Subcutaneous abdominal adipose tissue (tissue), 5 donors: ENCODE measurements around the gene FILIP1L.
"Not testable (repeated sequence)": the region's sequence is repeated elsewhere in the genome, so short reads cannot be mapped to it uniquely, and the experiment has no call there.

Source experiments
- H3K27ac ChIP-seq: one replicate; pipeline ENCODE4 v1.7.0; 2013; ENCODE audit warnings: low read depth, mild to moderate bottlenecking, inconsistent platforms, low read length, moderate library complexity
- H3K27me3 ChIP-seq, 5 donors: one replicate each; pipeline ENCODE4 v1.7.0; 2013; ENCODE audit warnings: low read length in 5 of 5, inconsistent platforms in 1 of 5; ENCODE audit not compliant: control insufficient read depth in 5 of 5, insufficient read depth in 4 of 5
- H3K36me3 ChIP-seq, 5 donors: one replicate each; pipeline ENCODE4 v1.7.0; 2013; ENCODE audit warnings: low read length in 5 of 5; ENCODE audit not compliant: control insufficient read depth in 5 of 5, insufficient read depth in 5 of 5
- H3K4me1 ChIP-seq, 5 donors: one replicate each; pipeline ENCODE4 v1.7.0; 2013; ENCODE audit warnings: low read length in 5 of 5, mild to moderate bottlenecking in 3 of 5, moderate library complexity in 1 of 5; ENCODE audit not compliant: control insufficient read depth in 5 of 5, insufficient read depth in 5 of 5
- H3K4me3 ChIP-seq, 5 donors: one replicate each; pipeline ENCODE4 v1.7.0; 2013; ENCODE audit warnings: low read length in 5 of 5, low read depth in 1 of 5
- H3K9ac ChIP-seq, 5 donors: one replicate each; pipeline ENCODE4 v1.7.0; 2013; ENCODE audit warnings: low read length in 5 of 5, mild to moderate bottlenecking in 4 of 5, moderate library complexity in 3 of 5
- H3K9me3 ChIP-seq, 5 donors: one replicate each; pipeline ENCODE4 v1.7.0; 2013; ENCODE audit warnings: low read length in 5 of 5; ENCODE audit not compliant: control insufficient read depth in 5 of 5
- donor health status: healthy.
- donor health status: healthy.
- donor health status: healthy.
- donor health status: healthy.
- donor health status: healthy.

Gene FILIP1L

DNA sequence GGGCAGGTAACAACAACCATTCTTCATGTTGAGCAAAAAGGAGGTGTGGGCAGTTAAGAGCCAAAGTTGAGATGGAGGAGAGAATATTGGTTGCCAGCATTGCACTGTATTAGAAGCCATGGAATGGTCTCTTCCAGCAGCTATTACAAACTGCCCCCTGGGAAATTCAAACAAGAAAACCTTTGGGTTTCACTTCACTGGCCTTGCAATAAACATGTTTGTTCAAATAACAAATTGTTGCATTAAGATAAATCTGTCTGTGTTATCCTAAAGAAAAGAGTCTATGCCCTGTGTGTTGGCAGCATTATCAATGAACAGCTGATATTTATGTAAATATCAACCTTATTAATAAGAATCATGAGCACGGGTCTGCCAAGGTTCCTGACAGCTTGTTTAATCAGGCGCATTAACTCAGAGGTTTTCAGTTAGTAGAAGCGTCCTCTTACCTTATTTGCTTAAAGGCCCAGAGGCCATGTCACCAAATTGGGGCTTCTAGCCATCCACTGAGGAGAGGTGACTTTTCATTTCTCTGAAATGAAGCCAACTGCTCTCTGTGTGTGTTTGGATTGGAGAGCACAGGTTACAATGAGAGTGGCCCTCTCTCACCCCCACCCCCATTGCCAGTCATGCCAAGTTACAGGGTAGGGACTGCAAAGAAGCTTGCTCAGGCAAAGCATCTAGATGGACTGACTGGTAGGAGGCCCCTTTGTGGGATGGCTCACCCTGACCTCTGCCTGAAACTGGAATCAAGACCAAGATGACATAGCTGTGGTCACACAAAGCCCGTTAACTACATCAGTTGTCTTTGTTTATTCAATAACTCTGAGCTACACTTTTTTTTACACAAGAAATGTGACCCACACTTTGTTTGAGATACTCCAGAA, 10.5 kb downstream of the FILIP1L start:
- H3K9me3 ChIP-seq = no peaks in the 10 kb centered on the region
- H3K27ac ChIP-seq = no peak overlapping the region
- peaks cover 3 to 44% (median 26%) of the 10 kb centered on the region in 5 donors for H3K4me1 ChIP-seq
- no peaks in the 10 kb centered on the region for H3K27me3 ChIP-seq
- no peaks in the 10 kb centered on the region for H3K36me3 ChIP-seq
- H3K9ac ChIP-seq = no peak overlapping the region
- no peak overlapping the region for H3K4me3 ChIP-seq

DNA sequence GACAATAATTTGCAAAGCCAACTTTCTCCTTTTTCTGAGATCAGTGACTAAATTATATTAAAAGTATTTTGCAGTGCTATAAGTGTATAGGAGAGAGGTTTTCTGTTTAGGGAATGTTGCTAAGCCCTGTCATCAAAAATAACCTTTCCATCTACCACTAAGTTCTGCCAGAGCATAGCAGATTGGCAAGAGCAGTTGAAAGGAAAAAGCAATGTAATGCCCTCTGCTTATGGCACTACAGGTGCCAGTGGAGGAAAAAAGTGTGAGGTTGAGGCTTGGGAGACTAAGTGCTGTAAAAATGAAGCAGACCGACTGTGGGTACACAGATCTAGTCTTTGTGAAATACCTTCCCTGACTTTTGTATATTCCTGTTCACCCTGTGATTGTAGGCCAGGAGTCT, 11.5 kb downstream of the FILIP1L start:
- Histone ChIP-seq H3K9me3 (no peaks in the 10 kb centered on the region), H3K27me3 (no peaks in the 10 kb centered on the region), H3K27ac (no peak overlapping the region), H3K9ac (no peak overlapping the region), H3K4me1 (peaks cover 4 to 50% (median 29%) of the 10 kb centered on the region in 5 donors), H3K4me3 (no peak overlapping the region), H3K36me3 (no peaks in the 10 kb centered on the region)

DNA sequence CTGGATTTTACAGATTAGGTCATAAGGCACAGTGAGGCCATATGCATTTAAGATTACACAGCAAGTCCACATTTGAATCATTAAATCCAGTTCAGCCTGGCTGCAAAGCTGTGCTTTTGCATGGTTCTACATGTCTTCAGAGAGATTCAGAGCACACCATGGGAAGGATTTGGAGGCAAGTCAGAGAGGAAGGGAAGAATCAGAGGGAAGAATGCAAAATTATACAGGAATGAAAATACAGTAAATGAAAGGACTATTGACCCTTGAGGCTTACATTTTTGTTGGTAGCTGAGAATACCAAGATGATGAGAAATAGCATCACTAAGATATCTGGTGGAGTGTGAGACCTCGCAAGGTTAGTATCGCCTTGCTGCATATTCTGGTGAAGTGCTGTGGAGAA, 13.9 kb downstream of the FILIP1L start:
- Histone ChIP-seq H3K9ac (no peak overlapping the region), H3K4me1 (peaks cover 4 to 39% (median 29%) of the 10 kb centered on the region in 5 donors), H3K27me3 (no peaks in the 10 kb centered on the region), H3K9me3 (no peaks in the 10 kb centered on the region), H3K27ac (no peak overlapping the region), H3K36me3 (no peaks in the 10 kb centered on the region), H3K4me3 (no peak overlapping the region)

DNA sequence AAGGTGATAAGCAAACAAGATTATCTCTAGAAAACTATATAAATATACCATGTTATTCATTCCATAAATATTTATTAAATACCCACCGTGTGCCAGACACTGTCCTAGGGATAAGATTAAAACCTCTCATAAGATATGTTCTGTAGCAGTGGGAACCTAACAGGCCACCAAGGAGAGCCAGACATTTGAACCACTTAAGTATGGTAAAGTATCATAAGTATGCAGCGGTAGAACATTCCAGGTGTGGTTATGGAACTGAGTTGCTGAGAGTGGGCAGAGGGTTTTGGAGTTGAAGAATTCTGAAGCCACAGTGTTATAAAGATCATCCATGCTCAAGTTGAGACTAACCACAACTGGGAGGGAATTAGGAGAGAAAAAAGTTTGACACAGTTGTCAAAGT, 14.7 kb downstream of the FILIP1L start:
- H3K36me3 ChIP-seq = no peaks in the 10 kb centered on the region
- peaks cover 2 to 39% (median 29%) of the 10 kb centered on the region in 5 donors for H3K4me1 ChIP-seq
- H3K27me3 ChIP-seq = no peaks in the 10 kb centered on the region
- no peak overlapping the region for H3K4me3 ChIP-seq
- H3K9me3 ChIP-seq = no peaks in the 10 kb centered on the region
- H3K9ac ChIP-seq = no peak overlapping the region
- H3K27ac ChIP-seq = no peak overlapping the region

DNA sequence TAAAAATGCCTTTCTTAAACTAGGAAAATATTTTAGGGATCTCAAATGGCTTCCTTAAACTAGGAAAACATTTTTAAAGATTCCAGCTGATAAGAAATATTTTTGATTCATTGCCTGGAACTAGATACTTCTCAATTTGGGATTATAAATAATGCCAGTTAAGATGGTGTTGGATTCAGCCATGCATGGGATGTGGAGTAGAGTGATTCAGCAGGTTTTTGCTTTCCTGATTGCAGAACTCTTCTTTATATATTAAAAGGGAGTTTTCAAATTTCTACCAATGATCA, 15.6 kb downstream of the FILIP1L start:
- H3K27ac ChIP-seq = peak overlapping the region; percentile 23

DNA sequence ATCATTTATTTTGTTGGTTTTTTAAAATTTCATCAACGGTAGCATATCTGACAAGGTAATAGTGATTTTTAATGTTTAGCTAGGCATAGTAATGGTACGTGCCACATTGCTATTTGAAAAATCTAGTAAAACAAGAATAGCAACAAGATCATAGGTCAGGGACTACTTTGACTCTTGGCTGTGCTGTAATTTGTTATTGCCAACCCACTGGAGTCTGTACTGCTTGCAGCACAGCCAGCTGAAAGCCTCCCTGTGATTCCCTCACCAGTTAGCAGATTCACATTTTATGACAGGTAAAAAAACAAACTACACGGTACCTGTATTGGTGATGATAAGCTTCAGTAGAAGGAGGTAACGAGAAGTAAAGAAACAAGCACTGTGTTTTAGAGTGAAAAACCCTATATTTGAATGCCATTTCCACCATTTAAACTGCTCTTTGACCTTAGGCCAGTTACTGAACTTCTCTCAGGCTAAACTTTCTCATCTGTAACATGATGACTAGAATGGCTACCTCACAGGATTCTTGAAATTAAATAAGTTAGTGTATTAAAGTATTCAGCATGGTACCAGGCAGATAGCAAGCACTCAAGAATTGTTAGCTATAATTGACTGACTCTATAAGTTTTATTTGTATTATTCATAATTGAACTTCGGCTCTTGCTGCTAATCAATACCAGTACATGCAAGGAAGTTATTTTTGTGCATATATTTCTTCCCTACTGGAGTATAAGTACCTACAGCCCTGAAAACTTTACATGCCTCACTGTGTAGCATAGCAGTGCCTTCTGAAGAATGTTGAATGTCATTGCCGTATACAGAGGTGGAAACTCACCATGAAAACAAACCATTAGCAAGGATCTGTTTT, 16.1 kb downstream of the FILIP1L start:
- no peaks in the 10 kb centered on the region for H3K36me3 ChIP-seq
- peak overlapping the region; percentile 23 for H3K27ac ChIP-seq
- H3K9me3 ChIP-seq = no peaks in the 10 kb centered on the region
- peak overlapping the region in 1 of 5 donors; percentile 60 for H3K9ac ChIP-seq
- no peaks in the 10 kb centered on the region for H3K27me3 ChIP-seq
- no peak overlapping the region for H3K4me3 ChIP-seq
- H3K4me1 ChIP-seq = peaks cover 2 to 30% (median 26%) of the 10 kb centered on the region in 5 donors

More for the DNA sequence above, 15.6 kb downstream of the FILIP1L start:
- no peaks in the 10 kb centered on the region for H3K36me3 ChIP-seq
- H3K27me3 ChIP-seq = no peaks in the 10 kb centered on the region
- no peak overlapping the region for H3K9ac ChIP-seq
- H3K4me1 ChIP-seq = peaks cover 2 to 36% (median 29%) of the 10 kb centered on the region in 5 donors
- H3K9me3 ChIP-seq = no peaks in the 10 kb centered on the region
- no peak overlapping the region for H3K4me3 ChIP-seq

DNA sequence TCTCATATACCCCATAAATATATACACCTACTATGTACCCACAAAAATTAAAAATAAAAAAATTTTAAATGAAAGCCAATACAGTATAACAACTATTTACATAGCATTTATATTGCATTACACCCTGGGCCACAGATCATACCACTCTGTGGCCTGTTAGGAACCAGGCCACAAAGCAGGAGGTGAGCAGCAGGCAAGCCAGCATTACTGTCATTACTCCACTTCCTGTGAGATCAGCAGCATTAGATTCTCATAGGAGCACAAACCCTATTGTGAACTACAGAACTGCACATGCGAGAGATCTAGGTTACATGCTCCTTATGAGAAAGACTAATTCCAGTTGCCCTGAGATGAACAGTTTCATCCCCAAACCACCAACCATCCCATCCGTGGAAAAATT, 17.4 kb downstream of the FILIP1L start:
- Histone ChIP-seq H3K9ac (no peak overlapping the region), H3K27me3 (no peaks in the 10 kb centered on the region), H3K9me3 (no peaks in the 10 kb centered on the region), H3K36me3 (no peaks in the 10 kb centered on the region), H3K4me1 (peaks cover 2 to 22% (median 17%) of the 10 kb centered on the region in 5 donors), H3K27ac (no peak overlapping the region), H3K4me3 (no peak overlapping the region)

DNA sequence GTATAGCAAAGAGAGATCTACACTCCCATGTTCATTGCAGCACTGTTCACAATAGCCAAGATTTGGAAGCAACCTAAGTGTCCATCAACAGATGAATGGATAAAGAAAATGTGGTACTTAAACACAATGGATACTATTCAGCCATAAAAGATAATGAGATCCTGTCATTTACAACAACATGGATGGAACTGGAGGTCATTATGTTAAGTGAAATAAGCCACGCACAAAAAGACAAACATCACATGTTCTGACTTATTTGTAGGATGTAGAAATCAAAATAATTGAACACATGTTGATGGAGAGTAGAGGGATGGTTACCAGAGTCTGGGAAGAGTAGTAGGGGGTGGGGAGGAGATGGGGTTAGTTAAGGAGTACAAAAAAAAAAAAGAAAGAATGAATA, 18.0 kb downstream of the FILIP1L start:
- not testable (repeated sequence) for H3K9me3 ChIP-seq, H3K9ac ChIP-seq, H3K27me3 ChIP-seq, H3K27ac ChIP-seq, H3K36me3 ChIP-seq, H3K4me3 ChIP-seq
- H3K4me1 ChIP-seq = peaks cover 2 to 22% (median 17%) of the 10 kb centered on the region in 5 donors

DNA sequence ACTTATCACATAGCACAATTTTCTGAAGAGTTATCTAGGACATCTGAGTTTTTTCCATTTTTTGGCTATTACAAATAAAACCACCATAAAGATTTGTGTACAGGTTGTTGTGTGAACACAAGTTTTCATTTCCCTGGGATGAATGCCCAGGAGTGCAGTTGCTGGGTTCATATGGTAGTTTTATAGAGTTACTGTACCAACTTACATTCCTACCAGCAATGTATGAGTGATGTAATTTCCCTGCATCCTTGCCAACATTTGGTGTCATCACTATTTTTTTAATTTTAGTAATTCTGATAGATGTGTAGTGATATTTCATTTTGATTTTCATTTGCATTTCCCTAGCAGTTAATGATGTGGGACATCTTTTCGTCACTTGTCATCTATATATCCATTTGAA, 20.5 kb downstream of the FILIP1L start:
- H3K9me3 ChIP-seq = no peaks in the 10 kb centered on the region
- peaks cover 2 to 33% (median 27%) of the 10 kb centered on the region in 5 donors for H3K4me1 ChIP-seq
- H3K4me3 ChIP-seq = no peak overlapping the region
- H3K27ac ChIP-seq = no peak overlapping the region
- no peaks in the 10 kb centered on the region for H3K27me3 ChIP-seq
- H3K9ac ChIP-seq = no peak overlapping the region
- no peaks in the 10 kb centered on the region for H3K36me3 ChIP-seq

DNA sequence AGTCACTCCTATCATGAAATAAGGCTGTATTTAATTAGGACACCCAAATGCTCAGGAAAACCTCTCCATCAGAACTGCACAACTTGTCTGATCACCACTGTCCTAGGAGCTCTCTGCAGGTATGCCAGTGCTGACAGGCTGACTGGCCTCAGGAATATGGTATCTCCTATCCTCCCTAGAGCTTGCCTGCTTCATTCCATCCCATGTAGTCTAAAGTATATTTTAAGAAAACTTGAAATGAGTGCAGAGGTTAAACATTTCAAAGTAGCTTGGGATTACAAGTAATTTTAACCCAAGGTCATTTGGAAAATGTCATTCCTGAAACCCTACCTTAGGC, 23.7 kb downstream of the FILIP1L start:
- Histone ChIP-seq H3K27ac (no peak overlapping the region), H3K9ac (no peak overlapping the region), H3K9me3 (no peaks in the 10 kb centered on the region), H3K4me1 (peaks cover 0 to 16% (median 11%) of the 10 kb centered on the region in 5 donors), H3K27me3 (no peaks in the 10 kb centered on the region), H3K36me3 (no peaks in the 10 kb centered on the region), H3K4me3 (no peak overlapping the region)
